Duodenal mucosa (tissue), 2 donors: ENCODE results near the gene GAS2L3.
"Not testable (repeated sequence)": the region's sequence is repeated elsewhere in the genome, so short reads cannot be mapped to it uniquely, and the experiment has no call there.

Source experiments
- H3K27ac ChIP-seq: one replicate; pipeline ENCODE4 v1.7.0; 2013; ENCODE audit warnings: low read depth, low read length
- H3K27me3 ChIP-seq, 2 donors: one replicate each; pipeline ENCODE4 v1.7.0; 2013; ENCODE audit warnings: low read length in 2 of 2, control low read depth in 1 of 2; ENCODE audit not compliant: insufficient read depth in 2 of 2, control insufficient read depth in 1 of 2
- H3K36me3 ChIP-seq, 2 donors: one replicate each; pipeline ENCODE4 v1.7.0; 2013; ENCODE audit warnings: low read length in 2 of 2, control low read depth in 1 of 2; ENCODE audit not compliant: insufficient read depth in 2 of 2, control insufficient read depth in 1 of 2
- H3K4me1 ChIP-seq, 2 donors: one replicate each; pipeline ENCODE4 v1.7.0; 2013; ENCODE audit warnings: low read length in 2 of 2, control low read depth in 1 of 2; ENCODE audit not compliant: insufficient read depth in 2 of 2, control insufficient read depth in 1 of 2
- H3K4me3 ChIP-seq, 2 donors: one replicate each; pipeline ENCODE4 v1.7.0; 2013; ENCODE audit warnings: low read length in 2 of 2, low read depth in 1 of 2
- H3K9ac ChIP-seq, 2 donors: one replicate each; pipeline ENCODE4 v1.7.0; 2013; ENCODE audit warnings: low read length in 2 of 2, low read depth in 1 of 2
- H3K9me3 ChIP-seq, 2 donors: one replicate each; pipeline ENCODE4 v1.7.0; 2013; ENCODE audit warnings: low read length in 2 of 2, control low read depth in 1 of 2; ENCODE audit not compliant: control insufficient read depth in 1 of 2

GAS2L3 gene

GRCh38 chr12:100608776-100609175, 35.3 kb downstream of the GAS2L3 start:
- Histone ChIP-seq H3K4me3 (no peak overlapping the region), H3K4me1 (no peaks in the 10 kb centered on the region), H3K9me3 (no peaks in the 10 kb centered on the region), H3K9ac (no peak overlapping the region), H3K27me3 (no peaks in the 10 kb centered on the region), H3K36me3 (no peaks in the 10 kb centered on the region), H3K27ac (no peak overlapping the region)

- H3K27ac ChIP-seq = no peak overlapping the region
- H3K27me3 ChIP-seq = no peaks in the 10 kb centered on the region
- no peak overlapping the region for H3K9ac ChIP-seq
- no peak overlapping the region for H3K4me3 ChIP-seq
- H3K4me1 ChIP-seq = no peaks in the 10 kb centered on the region
- peaks cover 0 to 2% of the 10 kb centered on the region in 2 donors for H3K36me3 ChIP-seq
- H3K9me3 ChIP-seq = no peaks in the 10 kb centered on the region
Observed at GRCh38 chr12:100610666-100611430, 37.4 kb downstream of the GAS2L3 start.

DNA sequence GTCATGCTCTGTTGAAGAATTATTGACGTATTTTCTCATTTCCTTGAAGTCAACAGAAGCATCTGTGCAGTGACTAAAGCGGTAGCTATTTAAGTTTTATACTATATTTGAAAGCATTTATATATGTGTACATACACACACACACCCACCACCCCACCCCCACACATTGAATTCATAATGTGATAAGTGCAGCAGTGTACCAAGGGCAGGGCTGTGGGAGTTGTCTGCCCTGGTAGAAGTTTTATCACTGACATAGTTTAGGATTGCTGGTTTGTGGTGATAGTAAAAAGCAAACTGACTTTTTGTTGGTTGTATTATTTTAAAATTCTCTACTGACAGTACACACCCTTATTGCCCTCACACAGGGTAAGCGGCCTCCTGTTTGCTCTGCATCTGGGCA, 39.1 kb downstream of the GAS2L3 start:
- Histone ChIP-seq H3K4me3 (no peak overlapping the region), H3K27ac (no peak overlapping the region), H3K36me3 (peaks cover 0 to 2% of the 10 kb centered on the region in 2 donors), H3K4me1 (no peaks in the 10 kb centered on the region), H3K9me3 (no peaks in the 10 kb centered on the region), H3K9ac (no peak overlapping the region), H3K27me3 (no peaks in the 10 kb centered on the region)

DNA sequence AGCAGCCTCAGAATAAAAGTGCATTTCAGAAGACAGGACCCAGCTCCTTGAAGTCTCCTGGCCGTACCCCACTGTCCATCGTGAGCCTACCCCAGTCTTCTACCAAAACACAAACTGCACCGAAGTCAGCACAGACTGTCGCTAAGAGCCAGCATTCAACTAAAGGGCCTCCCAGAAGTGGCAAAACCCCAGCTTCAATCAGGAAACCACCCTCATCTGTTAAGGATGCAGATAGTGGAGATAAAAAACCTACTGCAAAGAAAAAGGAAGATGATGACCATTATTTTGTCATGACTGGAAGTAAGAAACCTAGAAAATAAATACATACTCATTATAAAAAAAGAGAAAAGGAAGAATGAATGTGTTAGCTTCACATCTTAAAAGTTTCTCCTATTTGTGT, 51.1 kb downstream of the GAS2L3 start:
- H3K4me1 ChIP-seq = peaks cover 0 to 2% of the 10 kb centered on the region in 2 donors
- H3K27ac ChIP-seq = no peak overlapping the region
- H3K9me3 ChIP-seq = no peaks in the 10 kb centered on the region
- no peaks in the 10 kb centered on the region for H3K27me3 ChIP-seq
- H3K9ac ChIP-seq = no peak overlapping the region
- no peak overlapping the region for H3K4me3 ChIP-seq
- H3K36me3 ChIP-seq = no peaks in the 10 kb centered on the region

- H3K9me3 ChIP-seq = no peaks in the 10 kb centered on the region
- H3K4me1 ChIP-seq = peaks cover 0 to 18% of the 10 kb centered on the region in 2 donors
- H3K9ac ChIP-seq = no peak overlapping the region
- no peak overlapping the region for H3K27ac ChIP-seq
- no peaks in the 10 kb centered on the region for H3K27me3 ChIP-seq
- no peak overlapping the region for H3K4me3 ChIP-seq
- H3K36me3 ChIP-seq = no peaks in the 10 kb centered on the region
Observed at GRCh38 chr12:100632445-100632892, 59.0 kb downstream of the GAS2L3 start.

GRCh38 chr12:100633082-100633785, 59.8 kb downstream of the GAS2L3 start:
- not testable (repeated sequence) for H3K27me3 ChIP-seq, H3K4me3 ChIP-seq, H3K27ac ChIP-seq, H3K9me3 ChIP-seq, H3K36me3 ChIP-seq, H3K9ac ChIP-seq
- H3K4me1 ChIP-seq = peaks cover 0 to 18% of the 10 kb centered on the region in 2 donors

- Histone ChIP-seq H3K4me1 (no peaks in the 10 kb centered on the region), H3K9ac (no peak overlapping the region), H3K27ac (no peak overlapping the region), H3K4me3 (no peak overlapping the region), H3K9me3 (no peaks in the 10 kb centered on the region), H3K27me3 (no peaks in the 10 kb centered on the region), H3K36me3 (no peaks in the 10 kb centered on the region)
Observed at GRCh38 chr12:100643246-100643645, 69.8 kb downstream of the GAS2L3 start.

- Histone ChIP-seq H3K4me3 (no peak overlapping the region), H3K9ac (no peak overlapping the region), H3K4me1 (no peaks in the 10 kb centered on the region), H3K9me3 (no peaks in the 10 kb centered on the region), H3K27ac (no peak overlapping the region), H3K27me3 (no peaks in the 10 kb centered on the region), H3K36me3 (no peaks in the 10 kb centered on the region)
Observed at GRCh38 chr12:100646896-100647295, 73.4 kb downstream of the GAS2L3 start.

DNA sequence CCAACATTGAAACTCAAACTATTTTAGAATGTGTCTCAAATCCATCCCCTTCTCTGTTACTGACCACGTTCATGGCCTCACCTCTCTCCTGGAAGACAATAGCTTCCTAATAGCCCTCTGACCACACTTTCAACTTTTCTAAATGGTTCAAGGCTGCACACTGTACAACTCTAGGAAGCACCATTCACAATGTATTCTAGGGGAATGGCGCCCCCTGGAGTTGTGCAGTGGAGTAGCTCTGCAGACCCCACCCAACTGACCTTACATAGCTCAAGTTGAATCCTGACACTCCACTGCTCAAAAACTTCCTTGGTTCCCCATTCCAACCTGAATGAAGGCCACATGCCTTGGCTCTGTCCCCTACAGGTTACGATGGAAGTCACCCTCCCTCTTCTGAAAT, 77.6 kb downstream of the GAS2L3 start:
- Histone ChIP-seq H3K9me3 (no peaks in the 10 kb centered on the region), H3K36me3 (no peaks in the 10 kb centered on the region), H3K27me3 (no peaks in the 10 kb centered on the region), H3K9ac (no peak overlapping the region), H3K27ac (no peak overlapping the region), H3K4me1 (no peaks in the 10 kb centered on the region), H3K4me3 (no peak overlapping the region)

GRCh38 chr12:100651694-100652093, 78.2 kb downstream of the GAS2L3 start:
- Histone ChIP-seq H3K4me3 (no peak overlapping the region), H3K27ac (no peak overlapping the region), H3K36me3 (no peaks in the 10 kb centered on the region), H3K4me1 (no peaks in the 10 kb centered on the region), H3K9me3 (no peaks in the 10 kb centered on the region), H3K9ac (no peak overlapping the region), H3K27me3 (no peaks in the 10 kb centered on the region)
